H9 (cell line): ENCODE results near the gene SDF2L1. TPM values are rescaled to one million over a fixed set of nuclear protein-coding genes. Genes with fewer than 3 reads are reported as not detected.

ENCODE experiments used
- DNase-seq: peaks from one replicate; pipeline ENCODE4 v3.0.0-alpha.2; 2017
- H2AFZ ChIP-seq: one replicate; pipeline ENCODE4 v1.6.1; 2013; ENCODE audit warnings: mild to moderate bottlenecking, low read length, control low read depth, moderate library complexity
- H2AK5ac ChIP-seq: 2 replicates; pipeline ENCODE4 v1.6.1; 2013; ENCODE audit warnings: low read length, control low read depth, mixed read lengths; ENCODE audit not compliant: insufficient read length
- H2BK120ac ChIP-seq: one replicate; pipeline ENCODE4 v1.6.1; 2013; ENCODE audit warnings: low read depth, mild to moderate bottlenecking, low read length, control low read depth, inconsistent platforms; ENCODE audit not compliant: poor library complexity, severe bottlenecking
- H2BK12ac ChIP-seq: 2 replicates; pipeline ENCODE4 v1.6.1; 2013; ENCODE audit warnings: low read length, control low read depth, mixed read lengths, low read depth; ENCODE audit not compliant: insufficient read length
- H2BK15ac ChIP-seq: 2 replicates; pipeline ENCODE4 v1.6.1; 2013; ENCODE audit warnings: low read depth, low read length, control low read depth
- H2BK20ac ChIP-seq: one replicate; pipeline ENCODE4 v1.6.1; 2013; ENCODE audit warnings: low read depth, mild to moderate bottlenecking, low read length, control low read depth, inconsistent platforms; ENCODE audit not compliant: poor library complexity, severe bottlenecking
- H2BK5ac ChIP-seq: 2 replicates; pipeline ENCODE4 v1.6.1; 2013; ENCODE audit warnings: low read length, control low read depth, mixed read lengths; ENCODE audit not compliant: insufficient read length
- H3K14ac ChIP-seq: 2 replicates; pipeline ENCODE4 v1.6.1; 2013; ENCODE audit warnings: low read length, control low read depth; ENCODE audit not compliant: insufficient read depth
- H3K18ac ChIP-seq: 2 replicates; pipeline ENCODE4 v1.6.1; 2013; ENCODE audit warnings: low read depth, mild to moderate bottlenecking, mixed read lengths, low read length, control low read depth; ENCODE audit not compliant: insufficient read length
- H3K23ac ChIP-seq: 2 replicates; pipeline ENCODE4 v1.6.1; 2013; ENCODE audit warnings: low read length, control low read depth, mixed read lengths, low read depth; ENCODE audit not compliant: insufficient read length
- H3K23me2 ChIP-seq: 2 replicates; pipeline ENCODE4 v1.6.1; 2013; ENCODE audit warnings: low read depth, mild to moderate bottlenecking, mixed read lengths, low read length, control low read depth; ENCODE audit not compliant: insufficient read length, poor library complexity, severe bottlenecking
- H3K27ac ChIP-seq: 2 replicates; pipeline ENCODE4 v1.5.1; 2013; ENCODE audit warnings: low read length, control low read depth, mixed read lengths, low read depth; ENCODE audit not compliant: insufficient read length
- H3K27me3 ChIP-seq: 2 replicates; pipeline ENCODE4 v1.6.1; 2013; ENCODE audit warnings: low read length, control low read depth, inconsistent platforms; ENCODE audit not compliant: insufficient read depth
- H3K4ac ChIP-seq: 2 replicates; pipeline ENCODE4 v1.6.1; 2013; ENCODE audit warnings: low read depth, mild to moderate bottlenecking, control low read depth, inconsistent platforms, low read length, moderate library complexity
- H3K4me1 ChIP-seq: 2 replicates; pipeline ENCODE4 v1.6.1; 2013; ENCODE audit warnings: low read length, control low read depth, inconsistent platforms; ENCODE audit not compliant: insufficient read depth
- H3K4me2 ChIP-seq: 2 replicates; pipeline ENCODE4 v1.6.1; 2013; ENCODE audit warnings: low read length, control low read depth, mixed read lengths; ENCODE audit not compliant: insufficient read length, insufficient read depth
- H3K56ac ChIP-seq: 2 replicates; pipeline ENCODE4 v1.6.1; 2013; ENCODE audit warnings: low read depth, mild to moderate bottlenecking, mixed read lengths, low read length, control low read depth; ENCODE audit not compliant: insufficient read length
- H3K79me1 ChIP-seq: 2 replicates; pipeline ENCODE4 v1.6.1; 2013; ENCODE audit warnings: low read depth, mild to moderate bottlenecking, moderate library complexity, low read length, control low read depth, inconsistent platforms; ENCODE audit not compliant: insufficient read depth, poor library complexity, severe bottlenecking
- H3K79me2 ChIP-seq: 2 replicates; pipeline ENCODE4 v1.6.1; 2013; ENCODE audit warnings: low read length, control low read depth, inconsistent platforms; ENCODE audit not compliant: insufficient read depth
- H3K9ac ChIP-seq: 2 replicates; pipeline ENCODE4 v1.6.1; 2013; ENCODE audit warnings: low read length, control low read depth, mixed read lengths; ENCODE audit not compliant: insufficient read length; ENCODE audit errors: extremely low read depth
- H3K9me3 ChIP-seq: one replicate; pipeline ENCODE4 v1.6.1; 2013; ENCODE audit warnings: low read depth, low read length, inconsistent platforms; ENCODE audit not compliant: control insufficient read depth
- H3T11ph ChIP-seq: one replicate; pipeline ENCODE4 v1.6.1; 2013; ENCODE audit warnings: mild to moderate bottlenecking, low read length, control low read depth, inconsistent platforms
- H4K20me1 ChIP-seq: one replicate; pipeline ENCODE4 v1.6.1; 2013; ENCODE audit not compliant: control insufficient read depth, insufficient read length, insufficient read depth
- H4K5ac ChIP-seq: 2 replicates; pipeline ENCODE4 v1.6.1; 2013; ENCODE audit warnings: low read depth, mild to moderate bottlenecking, mixed read lengths, low read length, control low read depth; ENCODE audit not compliant: insufficient read length
- H4K8ac ChIP-seq: replicated peaks from 2 replicates; pipeline ENCODE4 v1.6.1; 2013; ENCODE audit warnings: low read length, control low read depth, mixed read lengths, low read depth; ENCODE audit not compliant: insufficient read length
- H4K91ac ChIP-seq: 2 replicates; pipeline ENCODE4 v1.6.1; 2013; ENCODE audit warnings: low read depth, mild to moderate bottlenecking, moderate library complexity, mixed read lengths, low read length, control low read depth; ENCODE audit not compliant: insufficient read length
- H3K27ac Mint-ChIP-seq, 3 experiments: 2 replicates in 2 of 3; 3 replicates in 1 of 3; pipeline ENCODE4 v1.8.0; 2020 to 2021; ENCODE audit warnings: mixed read lengths in 3 of 3, mild to moderate bottlenecking in 1 of 3, moderate library complexity in 1 of 3
- H3K27me3 Mint-ChIP-seq: 2 replicates; pipeline ENCODE4 v1.8.0; 2021; ENCODE audit warnings: low read depth, mild to moderate bottlenecking, moderate library complexity, mixed read lengths
- H3K36me3 Mint-ChIP-seq, 3 experiments: 2 replicates in 2 of 3; 3 replicates in 1 of 3; pipeline ENCODE4 v1.8.0; 2020 to 2021; ENCODE audit warnings: low read depth in 3 of 3, mixed read lengths in 3 of 3; ENCODE audit not compliant: insufficient read depth in 1 of 3
- H3K4me1 Mint-ChIP-seq, 2 experiments: 2 replicates each; pipeline ENCODE4 v1.8.0; 2020; ENCODE audit warnings: mixed read lengths in 2 of 2
- H3K4me3 Mint-ChIP-seq, 2 experiments: 2 replicates in 1 of 2; 3 replicates in 1 of 2; pipeline ENCODE4 v1.8.0; 2020 to 2021; ENCODE audit warnings: mild to moderate bottlenecking in 2 of 2, mixed read lengths in 2 of 2, moderate library complexity in 1 of 2
- H3K9me3 Mint-ChIP-seq, 2 experiments: 2 replicates in 1 of 2; 3 replicates in 1 of 2; pipeline ENCODE4 v1.8.0; 2020; ENCODE audit warnings: mild to moderate bottlenecking in 2 of 2, mixed read lengths in 2 of 2, moderate library complexity in 1 of 2
- CTCF ChIP-seq: fragments of 200-600 bp; sonication (generic); conservative IDR thresholded peaks from 3 replicates; pipeline ENCODE4 v1.8.0; 2021; ENCODE audit warnings: antibody characterized with exemption, mild to moderate bottlenecking
- WGBS: extraction: QIAGEN DNeasy Blood & Tissue Kit; methylation state at CpG from one replicate; pipeline ENCODE4 v1.1.7; 2013; ENCODE audit warnings: missing lambda C conversion rate, low lambda C conversion rate, mixed read lengths; ENCODE audit not compliant: insufficient read length; ENCODE audit errors: extremely low coverage; 5-methylcytosine and 5-hydroxymethylcytosine counted together
- total RNA-seq: library from RNA; stranded (reverse); gene quantifications from 2 replicates; pipeline ENCODE4 v1.2.1, GENCODE V29; 2021

The SDF2L1 gene
- total RNA-seq, 1 experiment from 2014 or later = 36.0 TPM

GRCh38 chr22:21666786-21667185, 24.7 kb downstream of the SDF2L1 start:
- H3K4ac ChIP-seq = no peak overlapping the region
- no peak overlapping the region for H4K5ac ChIP-seq
- H3K9ac ChIP-seq = no peak overlapping the region
- H3T11ph ChIP-seq = no peak overlapping the region
- H4K20me1 ChIP-seq = no peaks in the 10 kb centered on the region
- H3K56ac ChIP-seq = no peak overlapping the region
- peak overlapping the region; percentile 73 to 87 (median 78); a peak in 3 of 7 replicates for H3K27ac Mint-ChIP-seq
- peak overlapping the region; percentile 54 for H3K4me2 ChIP-seq
- no CpG with 5 or more reads among the region's 16 CpGs for WGBS
- no peak overlapping the region for H2BK15ac ChIP-seq
- no peaks in the 10 kb centered on the region for H3K23me2 ChIP-seq
- H3K23ac ChIP-seq = no peak overlapping the region
- H2BK120ac ChIP-seq = no peak overlapping the region
- no peak overlapping the region for H2BK12ac ChIP-seq
- no peak overlapping the region for H3K27ac ChIP-seq
- H2BK20ac ChIP-seq = no peak overlapping the region
- H3K4me1 Mint-ChIP-seq = peaks cover 5 to 17% of the 10 kb centered on the region in 2 experiments
- no peaks in the 10 kb centered on the region for H3K4me1 ChIP-seq
- no peak overlapping the region for H3K18ac ChIP-seq
- no peaks in the 10 kb centered on the region; a peak in 1 of 5 replicates for H3K9me3 Mint-ChIP-seq
- peaks cover 3% of the 10 kb centered on the region for H3K79me1 ChIP-seq
- peaks cover 2 to 17% (median 13%) of the 10 kb centered on the region in 3 experiments; a peak in 6 of 7 replicates for H3K36me3 Mint-ChIP-seq
- peak overlapping the region; percentile 89 to 95 for H3K4me3 Mint-ChIP-seq
- DNase-seq = no peak
- H3K14ac ChIP-seq = no peak overlapping the region
- H2BK5ac ChIP-seq = no peak overlapping the region
- no peak overlapping the region for H2AFZ ChIP-seq
- peaks cover 5% of the 10 kb centered on the region for H3K27me3 Mint-ChIP-seq
- H3K79me2 ChIP-seq = no peaks in the 10 kb centered on the region
- H2AK5ac ChIP-seq = no peak overlapping the region
- H3K9me3 ChIP-seq = no peaks in the 10 kb centered on the region
- no peak overlapping the region for H4K91ac ChIP-seq
- TF ChIP-seq CTCF = no peak
- H4K8ac ChIP-seq = no peak overlapping the region
- H3K27me3 ChIP-seq = no peaks in the 10 kb centered on the region
